HG02642 (cell line): ENCODE results near the gene FRS2.
A peak's percentile ranks its signal among the peaks of the same experiment; 100 is the strongest.

ENCODE experiments used
- ATAC-seq: cut with Tn5 transposase; IDR thresholded peaks from one replicate; pipeline ENCODE4 v1.9.1; 2021; ENCODE audit warnings: mild to moderate bottlenecking; ENCODE audit not compliant: unreplicated experiment, poor library complexity

FRS2 gene

DNA sequence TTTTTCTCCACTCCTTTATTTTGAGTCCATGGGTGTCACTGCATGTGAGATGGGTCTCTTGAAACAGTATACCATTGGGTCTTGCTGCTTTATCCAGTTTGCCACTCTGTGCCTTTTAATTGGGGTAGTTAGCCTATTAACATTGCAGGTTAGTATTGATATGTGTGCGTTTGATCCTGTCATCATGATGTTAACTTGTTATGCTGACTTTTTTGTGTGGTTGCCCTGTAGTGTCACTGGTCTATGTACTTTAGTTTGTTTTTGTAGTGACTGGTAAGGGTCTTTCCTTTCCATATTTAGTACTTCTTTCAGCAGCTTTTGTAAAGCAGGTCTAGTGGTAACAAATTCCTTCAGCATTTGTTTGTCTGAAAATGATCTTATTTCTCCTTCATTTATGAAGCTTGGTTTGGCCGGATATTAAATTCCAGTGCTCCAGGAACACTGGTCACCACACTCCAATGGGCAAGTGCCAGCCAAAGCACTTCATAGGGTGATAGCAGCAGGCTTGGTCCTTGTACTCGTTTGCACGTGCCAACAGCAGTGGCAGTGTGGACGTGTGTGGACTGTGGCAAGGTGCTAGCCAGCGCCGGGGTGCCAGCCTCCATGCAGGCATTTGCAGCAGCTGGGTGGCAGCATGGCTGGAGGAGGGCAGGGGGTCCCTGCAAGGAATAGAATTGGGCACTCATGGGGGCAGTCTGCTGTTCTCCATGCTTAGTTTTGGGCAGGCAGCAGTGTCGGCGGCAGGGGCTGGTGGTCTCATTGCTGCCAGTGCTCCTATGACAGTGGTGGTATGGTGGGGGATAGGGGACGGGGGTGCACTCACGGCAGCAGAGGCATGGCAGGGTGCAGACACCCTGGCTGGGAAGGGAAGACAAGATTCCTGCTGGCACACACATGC is 53.5 kb downstream of the FRS2 start:
- no peak for ATAC-seq

DNA sequence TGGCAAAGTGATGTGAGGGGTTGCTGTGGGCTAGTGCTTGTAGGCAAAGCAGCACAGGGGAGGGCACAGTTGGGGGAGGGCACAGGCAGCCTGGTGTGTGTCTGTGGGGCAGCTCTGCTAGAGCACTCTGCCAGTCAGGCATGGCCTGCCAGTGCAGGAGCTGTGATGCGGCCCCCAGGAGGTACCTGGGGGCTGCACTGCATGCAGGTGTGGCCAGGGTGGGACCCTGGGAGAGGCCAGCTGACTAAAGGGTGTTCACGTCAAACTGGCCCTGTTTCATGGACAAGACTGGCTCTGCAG is 54.1 kb downstream of the FRS2 start:
- ATAC-seq: no peak

DNA sequence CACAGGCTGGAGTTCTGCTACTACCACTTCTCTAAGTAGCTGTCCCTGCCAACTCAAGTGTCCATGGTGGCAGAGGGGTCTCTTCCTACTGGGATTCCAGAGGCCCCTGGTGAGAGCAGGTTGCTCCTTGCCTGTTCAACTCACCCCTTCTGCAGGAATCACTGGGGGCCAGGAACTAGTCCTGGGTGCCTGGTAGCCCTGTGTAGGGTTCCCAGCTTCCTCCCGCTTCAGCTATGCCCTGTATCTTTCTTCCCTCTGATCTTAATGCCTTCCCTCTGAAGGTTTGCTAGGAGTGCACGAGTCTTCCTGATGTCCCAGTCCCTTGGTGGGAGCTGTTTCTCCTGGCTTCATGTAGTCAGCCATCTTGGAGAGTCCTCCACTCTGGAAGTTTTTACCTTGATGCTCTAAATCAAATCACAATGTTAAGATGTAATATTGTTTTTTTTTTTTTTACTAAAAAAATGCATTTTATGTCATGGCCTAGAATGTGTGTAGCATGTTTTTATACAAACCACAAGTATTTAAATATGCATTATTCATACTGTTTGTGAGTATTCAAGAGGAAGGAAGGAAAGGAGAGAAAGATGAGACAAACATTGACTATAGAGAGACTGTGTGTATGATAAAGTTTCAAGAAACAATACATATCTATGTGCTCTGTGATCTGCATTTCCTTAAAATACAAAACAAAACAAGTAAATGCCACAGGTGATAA is 54.7 kb downstream of the FRS2 start:
- ATAC-seq: no peak

DNA sequence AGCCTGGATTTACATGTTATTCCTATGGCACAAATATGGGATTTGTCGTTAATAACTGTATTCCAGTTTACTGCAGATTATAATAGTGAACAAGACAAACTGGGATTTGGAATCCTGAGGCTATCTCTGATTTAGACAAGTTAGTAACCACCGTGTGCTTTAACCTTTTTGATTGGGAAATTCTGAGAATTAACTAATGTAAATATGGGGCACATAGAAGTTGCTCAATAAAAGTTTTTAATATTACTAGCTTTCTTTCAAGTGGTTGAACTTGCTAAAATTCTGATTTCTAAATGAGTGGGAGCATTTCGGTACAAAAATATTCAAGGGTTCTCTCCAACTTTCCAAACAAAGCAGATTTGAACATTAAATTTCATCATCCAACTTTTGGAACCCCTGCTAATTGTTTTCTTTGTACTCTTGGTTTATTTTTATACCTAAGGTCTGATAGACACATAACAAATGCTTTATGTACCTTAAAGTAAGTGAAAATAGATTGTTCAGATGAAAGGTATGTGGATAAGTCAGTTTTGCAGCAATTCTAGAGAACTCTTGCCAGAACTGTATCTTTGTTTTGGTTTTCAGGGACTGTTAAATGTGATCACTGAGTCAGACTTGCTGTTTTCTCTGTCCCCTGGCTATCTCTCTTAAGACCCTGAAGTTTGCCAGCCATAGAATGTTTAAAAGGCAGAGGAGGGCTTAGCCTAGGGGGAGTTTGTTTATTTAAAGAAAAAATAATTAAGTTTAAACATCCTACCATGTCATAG is 57.5 kb downstream of the FRS2 start:
- no peak for ATAC-seq

DNA sequence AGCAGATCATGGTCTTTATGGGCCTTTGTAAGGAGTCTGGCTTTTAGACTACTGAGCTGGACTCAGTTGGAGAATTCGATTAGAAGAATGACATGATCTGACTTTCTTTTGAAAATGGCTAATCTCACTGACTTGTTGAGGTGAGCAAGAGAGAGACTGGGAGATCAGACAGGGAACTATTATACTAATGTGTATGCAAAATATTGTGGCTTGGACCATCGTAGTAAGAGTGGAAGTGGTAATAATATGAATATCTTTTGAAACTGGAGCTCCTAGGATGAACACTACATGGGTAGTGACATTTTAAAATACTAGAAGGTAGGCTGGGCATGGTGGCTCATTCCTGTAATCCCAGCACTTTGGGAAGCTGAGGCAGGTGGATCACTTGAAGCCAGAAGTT is 58.8 kb downstream of the FRS2 start:
- ATAC-seq: no peak

DNA sequence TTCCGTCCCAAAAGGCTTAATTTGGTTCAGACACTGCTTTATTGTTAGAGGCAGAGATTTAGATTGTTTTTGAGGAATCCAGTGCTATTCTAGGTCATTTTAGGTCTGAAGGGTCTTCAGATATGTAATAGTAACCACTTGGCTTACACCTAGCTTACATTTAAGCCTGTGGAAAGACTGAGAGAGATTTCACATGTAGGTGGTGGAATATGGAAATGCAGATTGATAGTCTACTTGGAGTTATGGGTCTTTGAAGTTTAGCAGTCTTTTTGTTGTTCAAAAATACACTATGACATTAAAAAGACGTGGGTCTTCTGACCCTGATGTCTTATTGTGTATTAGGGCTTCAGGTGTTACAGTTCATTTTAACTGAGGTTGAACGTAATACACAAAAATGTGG is 63.7 kb downstream of the FRS2 start:
- no peak for ATAC-seq

DNA sequence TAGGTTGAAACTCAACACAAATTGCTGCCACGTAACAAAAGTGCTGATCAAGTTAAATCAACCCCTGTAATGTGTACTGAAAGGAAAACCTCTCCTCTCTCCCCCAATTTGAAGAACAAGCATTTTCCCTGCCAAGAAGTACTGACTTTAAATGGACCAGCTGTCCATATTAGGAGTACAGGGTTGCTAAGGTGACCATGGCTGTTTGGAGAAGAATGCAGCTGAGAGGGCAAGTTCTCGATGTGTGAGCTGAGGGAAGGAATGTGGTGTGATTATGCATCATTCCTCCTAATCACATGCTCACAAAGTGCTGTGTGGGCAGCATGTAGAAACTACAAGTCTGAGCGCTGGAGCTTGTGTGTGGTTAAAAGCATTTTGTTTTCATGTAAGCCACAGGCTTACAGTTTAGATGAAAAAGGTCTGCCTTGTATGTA is 64.2 kb downstream of the FRS2 start:
- peak; percentile 69 for ATAC-seq

DNA sequence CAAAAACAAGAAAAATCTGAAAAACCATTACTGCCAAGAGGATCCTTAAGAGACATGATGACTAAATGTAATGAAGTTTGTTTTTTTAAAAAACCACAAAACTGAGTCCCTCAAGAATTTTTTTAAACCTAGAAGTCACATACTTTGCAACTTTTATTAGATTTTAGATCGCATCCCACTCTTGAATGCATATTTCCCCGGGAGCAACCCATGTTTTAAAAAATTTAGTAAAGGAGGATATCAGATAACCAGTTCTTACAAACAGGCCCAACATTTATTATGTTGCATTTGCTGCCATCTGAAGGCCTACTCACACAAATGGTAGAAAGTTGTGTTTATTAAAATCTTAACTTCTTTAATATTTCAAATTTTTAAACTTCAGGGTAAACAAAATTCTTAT is 70.8 kb downstream of the FRS2 start:
- no peak for ATAC-seq

DNA sequence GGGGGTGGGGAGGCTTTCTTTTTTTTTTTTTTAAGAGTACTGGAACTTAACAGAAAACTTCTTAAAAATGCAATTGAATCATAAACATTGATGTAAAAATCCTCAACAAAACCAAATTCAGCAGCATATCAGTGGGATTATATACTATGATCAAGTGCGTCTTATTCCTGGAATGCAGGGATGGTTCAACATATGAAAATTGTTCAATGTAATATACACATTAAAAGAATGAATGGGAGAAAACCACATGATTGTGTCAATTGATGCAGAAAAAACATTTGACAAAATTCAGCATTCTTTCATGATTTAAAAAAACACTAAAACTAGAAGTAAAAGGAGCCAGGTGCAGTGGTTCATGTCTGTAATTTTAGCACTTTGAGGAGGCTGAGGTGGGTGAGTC is 73.9 kb downstream of the FRS2 start:
- no peak for ATAC-seq

DNA sequence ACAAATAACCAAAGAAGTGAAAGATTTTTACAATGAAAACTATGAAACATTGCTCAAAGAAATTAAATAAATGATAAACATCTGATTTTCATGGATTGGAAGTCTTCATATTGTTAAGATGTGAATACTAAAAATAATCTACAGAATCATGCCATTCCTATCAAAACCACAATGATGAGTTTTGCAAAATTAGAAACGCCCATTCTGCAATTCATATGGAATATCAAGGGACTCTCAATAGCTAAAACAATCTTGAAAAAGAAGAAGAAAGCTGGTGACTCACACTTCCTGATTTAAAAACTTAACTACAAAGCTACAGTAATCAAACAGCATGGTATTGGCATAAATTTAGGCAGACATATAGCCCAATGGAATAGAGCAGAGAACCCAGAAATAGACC is 74.9 kb downstream of the FRS2 start:
- ATAC-seq: no peak

DNA sequence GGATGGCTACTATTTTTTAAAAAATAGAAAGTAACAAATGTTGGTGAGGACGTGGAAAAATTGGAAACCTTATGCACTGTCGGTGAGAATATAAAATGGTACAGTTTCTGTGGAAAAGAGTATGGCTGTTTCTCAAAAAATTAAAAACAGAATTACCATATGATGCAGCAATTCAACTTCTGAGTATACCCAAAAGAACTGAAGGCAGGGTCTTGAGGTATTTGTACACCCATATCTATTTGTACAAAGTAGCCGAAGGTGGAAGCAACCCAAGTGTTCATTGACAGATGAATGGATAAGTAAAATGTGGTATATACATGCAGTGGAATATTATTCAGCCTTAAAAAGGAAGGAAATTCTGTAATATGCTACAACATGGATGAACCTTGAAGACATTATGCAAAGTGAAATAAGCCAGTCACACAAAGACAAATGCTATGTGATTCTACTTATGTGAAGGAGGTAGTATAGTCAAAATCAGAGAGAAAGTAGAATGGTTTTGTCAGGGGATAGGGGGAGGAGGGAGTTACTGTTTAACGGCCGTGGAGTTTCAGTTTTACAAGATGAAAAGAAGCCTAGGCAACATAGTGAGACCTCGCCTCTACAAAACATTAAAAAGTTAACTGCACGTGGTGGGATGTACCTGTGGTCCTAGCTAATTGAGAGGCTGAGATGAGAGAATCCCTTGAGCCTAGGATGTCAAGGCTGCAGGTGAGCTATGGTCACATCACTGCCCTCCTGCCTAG is 76.7 kb downstream of the FRS2 start:
- ATAC-seq: peak; percentile 81

DNA sequence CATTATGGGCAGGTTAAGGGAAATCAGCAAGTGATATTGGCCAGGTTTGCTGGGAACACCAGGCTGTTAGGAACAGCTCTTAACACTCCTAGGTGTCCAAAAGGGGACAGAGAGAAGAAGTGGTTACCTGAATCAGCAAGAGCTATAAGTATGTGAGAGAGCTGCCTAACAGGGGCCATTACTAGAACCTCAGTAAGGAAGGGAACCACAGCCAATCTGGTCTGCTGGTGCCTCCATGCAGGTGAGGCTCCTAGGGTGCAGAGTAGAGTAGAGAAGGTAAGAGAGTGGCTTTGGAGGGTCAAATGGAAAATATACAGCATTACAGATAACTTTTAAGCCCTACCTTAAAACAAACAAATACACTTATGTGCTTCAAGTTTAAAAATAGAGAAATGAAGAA is 78.5 kb downstream of the FRS2 start:
- ATAC-seq: no peak

DNA sequence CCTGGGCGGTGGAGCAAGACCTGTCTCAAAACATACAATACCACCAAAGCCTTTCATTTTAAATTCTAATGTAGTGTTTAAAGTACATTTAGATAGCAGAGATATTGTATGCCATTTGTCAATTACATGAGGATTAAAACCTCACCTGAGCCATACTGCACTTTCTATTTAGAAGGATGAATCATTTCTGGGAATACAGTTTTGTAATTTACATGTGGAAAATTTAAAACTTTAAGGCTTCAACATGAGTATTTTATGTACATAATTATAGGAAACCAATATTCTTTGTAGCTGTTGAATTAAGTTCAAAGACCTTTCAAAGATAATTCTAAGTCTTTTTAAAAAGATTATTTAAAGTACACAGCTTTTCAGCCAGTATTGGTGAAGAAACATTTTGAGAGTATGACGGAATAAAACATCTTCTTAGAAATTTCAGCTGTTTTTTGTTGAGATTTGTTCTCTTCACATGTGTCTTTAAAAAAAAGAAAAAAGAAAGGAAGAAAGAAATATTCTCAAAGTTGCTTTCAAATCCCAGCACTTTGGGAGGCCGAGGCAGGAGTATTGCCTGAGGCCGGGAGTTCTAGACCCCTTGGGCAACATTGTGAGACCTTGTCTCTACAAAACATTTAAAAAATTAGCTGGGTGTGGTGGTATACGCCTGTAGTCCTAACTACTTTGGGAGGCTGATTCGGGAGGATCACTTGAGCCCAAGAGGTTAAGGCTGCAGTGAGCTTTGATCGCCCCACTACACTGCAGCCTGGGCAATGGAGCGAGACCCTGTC is 80.6 kb downstream of the FRS2 start:
- ATAC-seq: no peak

DNA sequence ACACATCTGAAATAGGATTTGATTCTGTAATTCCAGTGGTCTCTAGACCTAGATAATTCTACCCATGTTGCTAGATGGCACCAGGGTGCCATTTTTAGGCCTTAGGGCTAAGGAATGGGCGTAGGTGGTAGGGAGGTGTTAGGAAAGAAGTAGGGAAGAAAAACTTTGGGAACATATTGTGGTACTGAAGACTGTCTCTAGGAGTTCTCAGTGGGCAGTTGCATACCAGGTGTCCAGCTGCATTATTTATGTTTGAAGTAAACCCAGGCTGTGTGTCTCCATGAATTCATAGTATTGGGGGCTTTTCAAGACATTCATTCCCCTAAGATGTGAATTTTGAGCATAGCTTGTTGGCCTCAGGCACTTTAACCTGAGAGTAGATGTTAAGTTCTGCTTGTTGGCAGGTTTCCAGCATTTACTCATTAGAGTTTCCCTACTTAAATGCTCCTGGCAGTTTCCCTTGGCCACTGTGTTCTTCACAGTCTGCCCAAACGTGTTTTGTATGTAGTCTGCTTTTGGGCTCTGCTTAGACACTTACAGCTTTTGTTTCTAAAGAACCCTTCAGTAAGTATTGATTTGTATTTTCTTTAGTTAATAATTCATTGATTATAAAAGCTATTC is 83.5 kb downstream of the FRS2 start:
- ATAC-seq: no peak

DNA sequence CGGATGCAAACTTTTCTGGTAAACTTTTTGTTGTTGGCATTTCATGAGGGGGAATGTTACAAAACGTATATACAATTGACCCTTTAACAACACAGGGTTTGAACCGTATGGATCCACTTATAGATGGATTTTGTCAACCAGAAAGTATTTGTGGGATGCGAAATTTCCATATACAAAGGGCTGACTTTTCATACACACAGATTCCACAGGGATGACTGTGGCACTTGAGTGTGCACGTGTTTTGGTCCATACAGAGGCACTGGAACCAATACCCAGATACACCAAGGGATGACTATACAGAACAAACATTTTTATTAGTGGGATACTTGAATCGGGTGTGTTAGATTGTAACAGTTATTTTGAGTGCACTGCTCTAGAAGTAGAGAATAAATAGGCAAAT is 85.3 kb downstream of the FRS2 start:
- no peak for ATAC-seq

DNA sequence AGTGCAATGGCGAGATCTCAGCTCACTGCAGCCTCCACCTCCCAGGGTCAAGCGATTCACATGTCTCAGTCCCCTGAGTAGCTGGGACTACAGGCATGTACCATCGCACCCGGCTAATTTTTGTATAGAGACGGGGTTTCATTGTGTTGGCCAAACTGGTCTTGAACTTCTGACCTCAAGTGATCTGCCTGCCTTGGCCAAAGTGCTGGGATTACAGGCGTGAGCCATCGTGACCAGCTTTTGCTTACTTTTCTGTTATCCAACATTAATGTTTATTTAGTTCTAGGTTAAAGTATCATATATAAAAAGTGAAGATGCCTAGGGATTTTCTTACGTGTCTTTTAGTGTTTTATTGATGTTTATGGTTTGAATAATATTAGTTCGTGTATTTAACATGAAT is 86.2 kb downstream of the FRS2 start:
- no peak for ATAC-seq

DNA sequence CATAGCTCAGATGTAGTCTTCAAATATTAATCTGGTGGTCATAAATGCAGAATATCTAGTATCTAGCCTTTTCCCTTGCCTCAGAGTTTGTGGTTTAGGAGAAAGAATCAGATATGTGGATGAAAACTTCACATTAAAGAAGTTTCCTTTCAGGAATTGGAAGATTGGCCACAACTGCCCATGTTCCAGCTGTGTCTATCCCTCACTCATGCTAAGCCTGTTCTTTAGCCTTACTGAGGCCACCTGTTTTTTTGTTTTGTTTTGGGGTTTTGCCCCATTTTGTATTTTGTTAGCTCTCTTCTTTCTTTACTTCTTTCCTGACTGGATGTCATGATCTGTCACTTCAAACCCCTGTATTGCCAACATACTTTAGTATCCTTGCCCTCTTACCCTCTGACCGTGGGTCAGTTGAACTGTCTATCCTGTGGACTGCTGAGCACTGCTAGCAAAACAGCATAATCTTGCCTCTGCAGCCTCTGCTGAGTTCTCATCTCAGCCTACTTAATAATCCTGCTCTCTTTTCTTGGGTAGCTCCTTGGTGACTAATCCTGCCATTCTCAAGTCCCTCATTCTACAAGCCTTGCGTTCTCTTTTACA is 93.1 kb downstream of the FRS2 start:
- ATAC-seq: no peak

DNA sequence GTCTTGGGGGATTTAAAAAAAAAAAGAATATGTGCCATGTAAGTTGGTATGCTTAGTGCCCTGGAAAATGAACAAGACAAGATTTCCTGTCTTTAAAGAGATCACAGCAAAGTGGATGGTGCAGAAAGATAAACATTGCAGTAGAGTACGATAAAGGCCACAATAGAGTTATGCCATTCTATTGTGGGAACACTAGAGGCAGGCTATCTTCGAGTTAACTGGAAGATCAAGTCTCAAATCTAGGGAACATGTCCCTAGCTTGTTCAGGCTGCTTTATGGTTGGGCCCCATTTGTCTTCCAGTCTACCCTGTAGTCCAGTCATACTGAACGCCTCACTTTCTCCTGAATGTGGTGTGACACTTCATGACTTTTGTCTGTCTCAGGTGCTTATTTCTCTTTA is 96.4 kb downstream of the FRS2 start:
- no peak for ATAC-seq

DNA sequence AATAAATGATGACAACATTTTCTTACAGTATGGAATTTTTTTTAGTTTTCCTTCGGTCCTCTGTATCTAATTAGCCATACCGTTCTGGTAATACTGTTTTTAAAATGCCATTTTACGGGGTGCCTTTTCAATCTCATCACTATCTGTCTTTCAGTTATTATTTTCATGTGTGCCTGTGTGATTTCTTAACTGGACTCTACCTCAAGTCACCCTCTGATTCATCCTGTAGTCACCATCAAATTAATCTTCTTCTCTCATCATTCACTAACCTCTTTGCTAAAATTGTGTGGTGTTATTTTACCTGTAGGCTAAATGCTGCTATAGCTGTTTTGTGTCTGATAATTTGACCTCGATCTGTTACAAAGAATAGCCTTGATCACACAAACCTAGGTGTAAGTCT is 99.0 kb downstream of the FRS2 start:
- ATAC-seq: no peak
